Myocyte (in vitro differentiated cells): ENCODE data around the gene SHMT2. TPM values are rescaled to one million over a fixed set of nuclear protein-coding genes. Genes with fewer than 3 reads are reported as not detected.

Experiments
- DNase-seq: peaks from one replicate; pipeline ENCODE4 v3.0.0-alpha.2; 2012; ENCODE audit warnings: low read depth
- total RNA-seq: library from RNA; depleted of rRNA; stranded (reverse); fragments of >200 nt; gene quantifications from 2 replicates; pipeline ENCODE4 v1.2.3, GENCODE V29; 2014

The SHMT2 gene
- total RNA-seq, 1 donor from 2014 or later, result 153 TPM

DNA sequence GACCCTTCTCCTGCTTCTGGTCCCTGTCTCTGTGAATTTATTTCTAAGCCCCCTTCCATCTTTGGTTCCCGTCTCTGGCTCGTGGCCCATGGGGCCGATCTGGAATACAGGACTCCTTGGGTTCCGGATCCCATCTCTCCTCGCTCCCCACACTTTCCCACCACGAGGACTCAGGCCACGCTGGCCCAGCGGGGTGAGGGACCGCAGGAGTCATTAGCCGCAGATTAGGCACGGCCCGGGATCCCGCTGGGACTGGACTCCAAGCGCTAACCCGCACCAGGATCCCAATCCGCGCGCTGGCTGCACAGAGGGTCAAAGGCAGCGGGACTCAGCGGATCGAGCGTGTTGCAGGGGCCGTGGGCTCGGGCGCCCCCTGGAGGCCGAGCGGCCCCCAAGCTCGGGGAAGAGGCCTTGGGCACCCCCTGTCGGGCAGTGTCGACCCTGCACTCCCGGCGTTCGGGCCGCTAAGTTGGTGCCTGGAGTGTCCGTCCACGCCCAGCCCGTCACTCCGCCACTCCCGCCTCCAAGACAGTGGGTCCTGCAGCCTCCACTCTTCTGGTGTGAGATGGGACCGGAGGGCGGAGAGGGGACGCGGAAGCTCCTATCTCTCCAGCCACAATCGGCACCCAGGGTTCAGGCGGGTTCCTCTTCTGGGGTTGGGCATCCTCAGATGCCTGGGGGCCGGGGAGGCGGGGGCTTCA lies 9.5 kb downstream of the SHMT2 start:
- peak; percentile 90 for DNase-seq

GRCh38 chr12:57239587-57240065 lies 10.1 kb downstream of the SHMT2 start:
- DNase-seq, result peak; percentile 13

DNA sequence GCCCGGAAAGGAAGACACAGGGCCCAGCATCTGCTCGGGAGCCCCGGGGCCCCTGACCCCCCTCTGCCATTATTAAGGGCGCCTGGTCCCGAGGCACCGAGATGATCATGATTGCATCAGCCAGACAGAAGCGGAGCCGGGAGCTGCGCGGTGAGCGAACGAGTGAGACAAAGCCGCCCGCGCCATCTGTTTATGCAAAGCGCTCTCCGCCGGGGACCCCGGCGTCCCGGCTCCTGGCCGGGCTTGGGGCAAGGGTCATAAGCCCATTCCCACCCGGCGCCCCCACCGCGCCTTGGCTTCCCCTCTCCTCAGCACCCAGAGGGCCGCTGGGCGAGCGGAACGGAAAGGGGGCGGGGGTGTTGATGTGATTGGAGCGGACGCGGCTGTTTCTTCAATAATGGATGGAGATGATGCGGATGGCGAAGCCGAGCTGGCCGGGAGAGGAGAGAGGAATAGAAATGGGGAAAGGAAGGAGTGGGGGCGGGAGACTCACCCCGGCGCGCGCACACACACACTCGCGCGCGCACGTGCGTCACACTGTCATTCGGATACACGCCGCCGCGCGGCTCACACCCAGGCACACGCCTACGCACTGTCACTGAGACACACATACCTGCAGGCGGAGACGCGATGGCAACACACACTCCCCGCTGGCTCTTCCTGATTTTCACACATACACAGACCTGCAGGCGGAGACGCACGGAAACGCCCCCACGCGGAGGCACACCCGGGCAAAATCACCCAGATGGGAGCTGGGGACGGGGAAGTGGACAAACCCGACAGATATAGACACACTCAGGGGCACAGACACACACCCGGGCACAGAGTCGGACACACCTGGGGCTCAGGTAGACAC lies 10.8 kb downstream of the SHMT2 start:
- peak; percentile 56 for DNase-seq

DNA sequence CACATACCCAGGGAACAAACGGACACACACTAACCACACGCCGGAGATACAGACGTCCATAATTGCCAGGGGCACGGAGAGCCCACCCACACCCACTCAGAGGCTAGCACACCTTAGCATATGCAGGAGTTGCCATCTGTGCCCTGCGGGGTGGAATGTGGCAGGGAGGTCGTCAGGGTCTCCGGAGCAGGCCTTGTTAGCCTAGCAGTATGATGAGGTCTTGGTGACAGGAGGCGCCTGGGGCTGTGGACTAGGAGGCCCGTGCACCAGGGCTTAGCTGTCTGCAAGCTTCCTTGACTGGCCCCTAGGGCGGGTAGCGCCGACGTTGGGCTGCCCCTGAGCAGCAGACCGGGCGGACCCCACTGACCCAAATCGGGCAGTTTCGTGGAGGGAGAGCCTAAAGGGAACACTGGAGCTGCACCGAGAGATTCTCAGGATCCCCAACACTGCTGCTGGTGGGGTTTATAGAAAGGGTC lies 11.5 kb downstream of the SHMT2 start:
- DNase-seq, result peak; percentile 36

DNA sequence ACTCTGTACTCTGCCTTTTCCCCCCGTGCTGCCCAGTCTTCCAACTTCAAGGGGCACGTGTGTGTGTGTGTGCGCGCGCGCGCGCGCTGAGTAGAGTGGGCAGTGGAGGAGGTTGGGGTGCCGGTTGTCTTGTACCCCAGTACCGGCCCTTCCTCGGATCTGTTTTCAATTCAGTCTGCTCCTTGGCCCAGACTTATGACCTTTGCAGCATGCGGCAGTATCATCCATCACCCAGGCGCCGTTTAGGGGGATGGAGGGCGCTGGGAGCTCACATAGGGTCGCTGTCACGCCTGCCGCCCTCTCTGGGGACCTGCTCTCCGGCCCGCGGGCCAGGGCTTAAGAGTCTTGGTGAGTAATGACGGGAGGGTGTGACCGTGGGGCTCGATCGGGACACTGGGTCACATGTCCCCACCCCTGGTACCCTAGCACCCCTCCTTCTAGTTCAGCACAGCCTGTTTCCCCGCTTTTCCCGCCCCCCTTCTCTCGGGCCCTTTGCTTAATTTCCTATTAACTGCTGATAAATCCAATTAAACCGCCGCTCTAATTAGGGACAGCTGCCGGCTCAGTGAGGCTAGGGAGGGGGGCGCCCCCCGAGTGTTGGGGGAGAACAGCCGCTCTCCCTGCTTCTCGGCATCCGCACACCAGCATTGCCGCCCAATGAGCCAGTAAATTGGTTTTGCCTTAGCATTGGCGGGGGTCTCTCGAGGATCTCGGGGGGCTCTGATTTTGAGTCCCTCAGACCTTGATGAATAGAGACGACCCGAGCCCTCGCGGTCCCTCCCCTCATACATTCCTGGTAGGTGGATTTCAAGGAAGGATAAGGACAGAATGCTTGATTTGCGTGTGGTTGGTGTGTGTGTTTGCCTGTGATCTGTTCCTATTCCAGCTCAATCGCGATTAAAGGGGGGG lies 12.1 kb downstream of the SHMT2 start:
- peak; percentile 30 for DNase-seq

DNA sequence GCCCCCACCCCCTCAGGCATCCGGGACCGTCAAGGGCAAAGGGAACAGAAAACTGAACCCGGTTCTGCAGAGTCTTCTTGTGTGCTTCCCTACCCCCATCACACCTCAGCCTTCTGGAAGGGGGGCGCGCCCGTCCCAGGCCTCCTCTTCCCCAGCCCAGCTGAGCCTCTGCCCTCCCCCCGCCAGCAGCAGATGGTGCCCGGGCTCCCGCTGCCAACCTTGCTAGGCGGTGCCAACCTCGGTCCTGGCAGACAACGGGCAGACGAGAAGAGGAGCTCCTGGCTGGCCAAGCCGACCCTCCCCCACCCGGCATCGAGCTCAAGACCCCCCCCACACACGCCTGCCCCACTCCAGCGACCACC lies 12.8 kb downstream of the SHMT2 start:
- peak; percentile 66 for DNase-seq

GRCh38 chr12:57242691-57243454 lies 13.4 kb downstream of the SHMT2 start:
- DNase-seq, result no peak

DNA sequence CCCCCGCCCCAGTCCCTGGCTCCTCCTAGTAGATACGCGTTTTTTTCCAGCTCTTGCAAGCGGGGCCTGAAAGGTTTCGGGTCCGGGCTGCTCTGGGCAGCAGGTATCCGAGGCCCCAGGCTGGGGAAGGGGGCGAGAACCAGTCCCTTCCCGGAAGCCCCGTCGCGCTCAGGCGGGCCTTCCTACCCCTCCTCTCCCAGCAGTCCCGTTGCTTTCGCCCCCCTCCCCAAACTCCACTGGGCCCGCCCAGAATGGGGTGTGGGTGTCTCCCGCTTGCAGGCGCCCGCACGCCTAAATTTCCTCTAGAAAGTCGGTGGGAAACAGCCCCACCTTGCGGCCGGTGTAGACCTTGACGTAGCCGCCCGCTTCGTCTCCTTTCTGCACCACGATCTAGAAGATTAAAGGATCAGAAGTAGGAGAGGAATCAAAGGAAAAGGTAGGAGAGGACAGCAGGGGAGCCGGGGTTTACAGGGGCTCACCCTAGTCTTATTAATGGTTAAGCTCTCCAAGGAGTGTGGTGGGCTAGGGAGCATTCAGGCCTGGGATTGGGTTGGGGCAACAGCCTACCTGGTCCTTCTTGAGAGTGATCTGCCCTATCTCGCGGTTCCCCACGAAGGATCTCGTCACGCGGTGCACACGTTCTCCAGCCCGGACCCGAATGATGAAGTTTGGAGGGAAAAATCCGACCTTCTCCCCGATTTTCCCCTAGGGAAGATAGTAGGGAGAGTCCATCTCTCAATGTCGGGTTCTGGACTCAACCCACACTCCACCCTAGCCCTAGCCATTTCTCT lies 14.2 kb downstream of the SHMT2 start:
- no peak for DNase-seq

DNA sequence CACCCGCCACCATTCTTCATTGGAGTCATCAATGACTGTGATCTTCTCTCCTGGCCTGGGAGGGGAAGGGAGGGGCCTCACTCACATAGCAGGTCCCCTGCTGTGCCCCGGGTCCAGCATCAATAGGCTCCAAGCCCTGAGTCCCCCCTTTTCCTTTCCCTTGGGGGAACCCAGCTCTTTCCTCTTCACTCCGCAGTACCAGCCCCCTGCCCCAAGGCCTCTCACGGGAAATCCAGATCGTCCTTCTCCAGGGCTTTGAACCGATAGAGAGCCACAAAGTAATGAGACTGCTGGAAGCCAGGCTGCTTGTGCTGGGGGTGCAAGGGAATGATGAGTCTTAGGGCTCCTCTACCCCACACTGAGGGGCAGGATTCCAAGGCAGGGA lies 14.8 kb downstream of the SHMT2 start:
- DNase-seq, result no peak

GRCh38 chr12:57247041-57247440 lies 17.5 kb downstream of the SHMT2 start:
- no peak for DNase-seq

DNA sequence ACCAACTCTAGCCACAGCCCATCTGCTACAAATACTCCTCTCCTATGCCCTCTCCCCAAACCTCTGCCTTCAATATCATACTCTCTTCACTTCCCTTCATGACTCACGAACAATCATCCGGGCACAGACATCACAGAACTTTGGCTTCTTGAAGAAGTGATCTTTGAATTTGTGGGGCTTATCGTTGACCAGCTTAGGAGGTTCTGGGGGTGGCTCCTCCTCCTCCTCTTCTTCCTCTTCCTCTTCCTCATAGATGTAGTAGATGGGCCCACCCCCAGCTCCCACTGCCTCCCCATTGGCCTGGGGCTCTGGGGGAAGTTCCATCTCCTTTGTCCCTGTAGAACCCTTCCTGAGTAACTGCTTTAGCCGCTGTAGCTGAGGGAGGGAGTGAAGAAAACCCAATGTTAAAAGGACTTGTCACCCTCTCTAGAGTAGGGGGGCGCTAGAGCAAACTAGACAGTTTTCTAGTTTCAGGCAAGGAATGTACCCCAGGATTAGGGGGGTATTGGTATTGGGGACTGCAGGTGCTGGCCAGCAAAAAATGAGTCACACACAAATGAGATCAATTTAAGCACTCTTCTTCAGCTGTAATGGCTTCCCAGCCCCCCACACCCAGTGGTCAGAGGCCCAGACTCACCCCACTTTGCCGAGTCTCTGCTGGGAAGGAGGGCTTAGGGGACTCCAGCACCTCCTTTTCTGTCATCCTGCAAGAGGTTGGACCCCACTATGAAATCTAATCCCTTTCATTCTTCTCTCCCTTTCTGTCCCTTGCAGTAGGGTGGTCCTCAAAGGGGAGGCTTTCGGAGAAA lies 19.6 kb downstream of the SHMT2 start:
- DNase-seq, result peak; percentile 24

DNA sequence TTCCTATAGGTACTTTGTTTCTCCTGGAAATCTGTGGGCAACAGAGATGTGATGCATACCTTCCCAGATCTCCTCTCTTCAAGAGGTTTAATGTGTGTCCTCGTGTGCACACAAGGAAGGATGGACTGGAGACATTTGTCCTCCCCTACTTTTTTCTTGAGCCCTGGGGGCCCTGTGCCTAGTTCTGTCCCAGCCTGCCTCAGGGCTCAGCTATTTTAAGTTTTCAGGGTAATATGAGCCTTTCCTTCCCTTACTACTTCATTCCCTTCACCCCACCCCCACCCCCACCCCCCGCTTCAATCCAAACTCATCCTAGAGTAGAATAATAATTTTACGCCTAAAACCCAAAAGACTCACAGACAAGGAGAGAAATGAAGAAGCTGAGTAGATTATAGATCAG lies 21.0 kb downstream of the SHMT2 start:
- peak; percentile 77 for DNase-seq

GRCh38 chr12:57250956-57251355 lies 21.4 kb downstream of the SHMT2 start, which contains the start of gene STAC3:
STAC3 (minus strand) TSS chr12:57251187; CDS start chr12:57249636, 1,551 bp downstream.
- DNase-seq, result peak; percentile 95

- no peak for DNase-seq
These were observed 25.2 kb downstream of the SHMT2 start for GRCh38 chr12:57254506-57255280.

- DNase-seq, result no peak
These were observed 26.4 kb downstream of the SHMT2 start for GRCh38 chr12:57255916-57256315.

- no peak for DNase-seq
These were observed 29.8 kb downstream of the SHMT2 start for GRCh38 chr12:57258977-57259970.

GRCh38 chr12:57260366-57260765 lies 30.9 kb downstream of the SHMT2 start:
- no peak for DNase-seq
